GM12878 (cell line): ENCODE measurements around the gene C2. TPM values are rescaled to one million over a fixed set of nuclear protein-coding genes. Genes with fewer than 3 reads are reported as not detected.

Experiments used
- ATAC-seq: fragments of 200-7000 bp; cut with Tn5 transposase; 3 replicates; pipeline ENCODE4 v1.9.1; 2020; ENCODE audit warnings: mild to moderate bottlenecking, moderate library complexity
- BruUV-seq: library from RNA; stranded (reverse); fragments of 400-500 nt; replicated peaks from 2 replicates; lab custom pipeline; 2021; lab: Mats Ljungman, UMichigan
- CTCF ChIA-PET: fragments of 300-600 bp; sonication (Branson Sonifier 250); formaldehyde crosslinking; extraction: SDS; loops from one replicate; lab custom pipeline; 2021; ENCODE audit warnings: inconsistent platforms; lab: Yijun Ruan, JAX
- POLR2A ChIA-PET: fragments of 350-600 bp; formaldehyde crosslinking; extraction: SDS; loops from one replicate; lab custom pipeline; 2021; ENCODE audit warnings: inconsistent platforms; lab: Charles Lee
- RAD21 ChIA-PET: fragments of 300-600 bp; sonication (Branson Sonifier 250); formaldehyde crosslinking; loops from one replicate; lab custom pipeline; 2023; ENCODE audit warnings: antibody characterized with exemption; ENCODE audit not compliant: unreplicated experiment; lab: Charles Lee
- SMC1A ChIA-PET: fragments of 300-600 bp; sonication (Branson Sonifier 250); formaldehyde crosslinking; loops from one replicate; lab custom pipeline; 2023; ENCODE audit not compliant: unreplicated experiment, uncharacterized antibody; lab: Charles Lee
- DNase-seq: peaks from one replicate; pipeline ENCODE4 v3.0.0-alpha.2; 2011; ENCODE audit warnings: low read depth, low spot score
- FAIRE-seq: peaks from 3 replicates; lab custom pipeline; 2011; peaks lifted over from hg19 to GRCh38; lab: Jason Lieb, UNC
- H2AFZ ChIP-seq: 2 replicates; pipeline ENCODE4 v1.6.0; 2011; ENCODE audit warnings: low read depth, low read length, control low read depth; ENCODE audit not compliant: control insufficient read depth
- H3K27ac ChIP-seq: 2 replicates; pipeline ENCODE4 v1.5.1; 2011; ENCODE audit warnings: control low read depth; ENCODE audit not compliant: control insufficient read depth, insufficient read depth
- H3K27me3 ChIP-seq, 2 experiments: replicated peaks in 1 of 2; 2 replicates each; pipeline versions ENCODE4 v1.6.0 to v1.6.1; 2011; ENCODE audit warnings: low read length in 1 of 2; ENCODE audit not compliant: control insufficient read depth in 2 of 2, insufficient read depth in 2 of 2
- H3K36me3 ChIP-seq, 2 experiments: 2 replicates each; pipeline ENCODE4 v1.5.1; 2011; ENCODE audit warnings: low read length in 1 of 2; ENCODE audit not compliant: control insufficient read depth in 2 of 2, insufficient read depth in 2 of 2
- H3K4me1 ChIP-seq: 2 replicates; pipeline ENCODE4 v1.6.1; 2011; ENCODE audit warnings: mild to moderate bottlenecking, low read length, moderate library complexity, mixed read lengths; ENCODE audit not compliant: control insufficient read depth, insufficient read depth
- H3K4me2 ChIP-seq: 2 replicates; pipeline ENCODE4 v1.6.0; 2011; ENCODE audit warnings: control low read depth; ENCODE audit not compliant: control insufficient read depth, insufficient read depth
- H3K4me3 ChIP-seq: fragments of 200-600 bp; sonication (generic); 2 replicates; pipeline ENCODE4 v1.5.1; 2016
- H3K79me2 ChIP-seq: 2 replicates; pipeline ENCODE4 v1.6.0; 2011; ENCODE audit warnings: low read length; ENCODE audit not compliant: control insufficient read depth, insufficient read depth
- H3K9ac ChIP-seq: 2 replicates; pipeline ENCODE4 v1.8.0; 2011; ENCODE audit warnings: low read length, control low read depth, mixed read lengths; ENCODE audit not compliant: control insufficient read depth, insufficient read depth
- H3K9me3 ChIP-seq: replicated peaks from 3 replicates; pipeline ENCODE4 v1.5.1; 2011; ENCODE audit warnings: mild to moderate bottlenecking, low read length; ENCODE audit not compliant: control insufficient read depth, insufficient read depth
- H4K20me1 ChIP-seq: 2 replicates; pipeline ENCODE4 v1.6.0; 2011; ENCODE audit not compliant: control insufficient read depth, insufficient read depth
- CBX3 ChIP-seq: fragments of 200-600 bp; sonication (generic); IDR thresholded peaks from 2 replicates; pipeline ENCODE4 v1.6.1; 2016; ENCODE audit warnings: low read depth, borderline replicate concordance
- DPF2 ChIP-seq: fragments of 450-650 bp; IDR thresholded peaks from 2 replicates; pipeline ENCODE4 v1.6.1; 2017; ENCODE audit warnings: mild to moderate bottlenecking
- EP300 ChIP-seq, 2 experiments: fragments of 150-350 bp in 1 of 2; IDR thresholded peaks; 2 replicates each; pipeline ENCODE4 v1.6.1; 2011 to 2012; ENCODE audit warnings: low read depth in 2 of 2, low read length in 2 of 2, borderline replicate concordance in 1 of 2, improper control_type of control experiment in 1 of 2, inconsistent platforms in 1 of 2; ENCODE audit not compliant: control insufficient read depth in 1 of 2
- RBBP5 ChIP-seq: fragments of 200-600 bp; sonication (generic); conservative IDR thresholded peaks from 2 replicates; pipeline ENCODE4 v1.6.1; 2016
- ZNF622 ChIP-seq: fragments of 450-650 bp; IDR thresholded peaks from 2 replicates; pipeline ENCODE4 v1.6.1; 2017; ENCODE audit warnings: mild to moderate bottlenecking, inconsistent platforms
- WGBS: methylation state at CpG from one replicate; pipeline ENCODE4 v1.1.6; 2016; ENCODE audit warnings: low lambda C conversion rate; ENCODE audit not compliant: insufficient replicate concordance, insufficient coverage; ENCODE audit errors: missing lambda C conversion rate; 5-methylcytosine and 5-hydroxymethylcytosine counted together
- in situ Hi-C: fragments of 300-500 bp; cut with MboI; formaldehyde crosslinking; loops from 9 replicates; pipeline ENCODE4 v1.14.3; 2018; ENCODE audit warnings: mixed read lengths
- intact Hi-C: fragments of 100-400 bp; cut with micrococcal nuclease; formaldehyde crosslinking; loops from one replicate; pipeline ENCODE4 v1.14.2; 2022; ENCODE audit not compliant: unreplicated experiment
- polyA plus RNA-seq, 11 experiments: library from polyadenylated mRNA; depleted of rRNA in 4 of 11; unstranded in 6 of 11; stranded (reverse) in 5 of 11; fragments of >200 nt; fragmentation: Nextera tagmentation in 4 of 11; fragmentation: Illumina TruSeq in 1 of 11; extraction: Ambion mirVana in 4 of 11; extraction: Trizol in 1 of 11; gene quantifications; 1 replicate in 1 of 11; 2 replicates in 10 of 11; pipeline versions ENCODE4 v1.2.1 to v1.2.3, GENCODE V29; 2011 to 2016; ENCODE audit warnings: inconsistent platforms in 2 of 11, missing spikeins in 2 of 11, low read depth in 1 of 11
- total RNA-seq, 4 experiments: library from RNA; depleted of rRNA in 3 of 4; stranded (reverse); fragments of >200 nt in 3 of 4; fragmentation: Illumina TruSeq in 1 of 4; extraction: Trizol in 1 of 4; gene quantifications; 2 replicates each; pipeline versions ENCODE4 v1.2.1 to v1.2.3, GENCODE V29; 2013 to 2021
- TF ChIP-seq, protein P1 (sequence below): fragments of 150-350 bp; IDR thresholded peaks from 2 replicates; pipeline ENCODE4 v1.6.1; 2014; ENCODE audit warnings: mild to moderate bottlenecking, low read depth, low read length
- TF ChIP-seq, protein P2 (sequence below): IDR thresholded peaks from 2 replicates; pipeline ENCODE4 v1.6.1; 2012; ENCODE audit warnings: low read depth, low read length, improper control_type of control experiment

C2 gene
- total and polyA plus RNA-seq, 10 of the 15 experiments (the other 5 are each of a cell fraction or from before 2014, with no cell fraction given): 0.06 to 0.97 (median 0.21) TPM; not detected in 5

DNA sequence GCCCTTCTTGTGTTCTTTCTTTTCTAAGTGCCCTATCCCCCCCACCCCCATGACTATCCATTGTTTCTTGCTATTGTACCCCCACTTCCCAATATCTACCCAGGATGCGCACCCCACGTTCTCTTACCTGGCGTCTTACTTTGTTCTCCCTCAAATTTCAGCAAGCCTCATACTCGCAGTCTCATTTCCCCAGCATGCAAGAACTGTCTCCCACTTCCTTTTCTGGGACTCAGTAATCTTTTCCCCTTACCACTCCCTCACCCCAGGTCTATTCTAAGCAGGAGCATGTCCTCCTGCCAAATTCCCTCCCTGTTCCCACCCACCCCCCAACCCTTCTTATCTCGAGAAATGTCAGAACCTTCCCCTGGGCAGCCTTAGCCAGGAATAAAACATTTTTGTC lies 28.3 kb upstream of the C2 start:
- H3K9me3 ChIP-seq: no peaks in the 10 kb centered on the region
- no peak for ATAC-seq
- H3K9ac ChIP-seq: no peak overlapping the region
- peaks cover 18% of the 10 kb centered on the region for H3K4me1 ChIP-seq
- intact Hi-C loops (no loop called here), in situ Hi-C loops (no loop called here)
- H2AFZ ChIP-seq: no peak overlapping the region
- H3K4me3 ChIP-seq: no peak overlapping the region
- DNase-seq: no peak
- CTCF ChIA-PET: no interaction called here
- TF ChIP-seq, protein P1, sequence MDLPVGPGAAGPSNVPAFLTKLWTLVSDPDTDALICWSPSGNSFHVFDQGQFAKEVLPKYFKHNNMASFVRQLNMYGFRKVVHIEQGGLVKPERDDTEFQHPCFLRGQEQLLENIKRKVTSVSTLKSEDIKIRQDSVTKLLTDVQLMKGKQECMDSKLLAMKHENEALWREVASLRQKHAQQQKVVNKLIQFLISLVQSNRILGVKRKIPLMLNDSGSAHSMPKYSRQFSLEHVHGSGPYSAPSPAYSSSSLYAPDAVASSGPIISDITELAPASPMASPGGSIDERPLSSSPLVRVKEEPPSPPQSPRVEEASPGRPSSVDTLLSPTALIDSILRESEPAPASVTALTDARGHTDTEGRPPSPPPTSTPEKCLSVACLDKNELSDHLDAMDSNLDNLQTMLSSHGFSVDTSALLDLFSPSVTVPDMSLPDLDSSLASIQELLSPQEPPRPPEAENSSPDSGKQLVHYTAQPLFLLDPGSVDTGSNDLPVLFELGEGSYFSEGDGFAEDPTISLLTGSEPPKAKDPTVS: no peak
- TF ChIP-seq RBBP5 (no peak), EP300 (IDR thresholded peaks at IDR 0.05; ENCODE audit: borderline replicate concordance in 1 of 2, control insufficient read depth in 1 of 2, low read depth in 2 of 2, low read length in 2 of 2) (no peak), ZNF622 (no peak), DPF2 (no peak), CBX3 (no peak)
- TF ChIP-seq, protein P2, sequence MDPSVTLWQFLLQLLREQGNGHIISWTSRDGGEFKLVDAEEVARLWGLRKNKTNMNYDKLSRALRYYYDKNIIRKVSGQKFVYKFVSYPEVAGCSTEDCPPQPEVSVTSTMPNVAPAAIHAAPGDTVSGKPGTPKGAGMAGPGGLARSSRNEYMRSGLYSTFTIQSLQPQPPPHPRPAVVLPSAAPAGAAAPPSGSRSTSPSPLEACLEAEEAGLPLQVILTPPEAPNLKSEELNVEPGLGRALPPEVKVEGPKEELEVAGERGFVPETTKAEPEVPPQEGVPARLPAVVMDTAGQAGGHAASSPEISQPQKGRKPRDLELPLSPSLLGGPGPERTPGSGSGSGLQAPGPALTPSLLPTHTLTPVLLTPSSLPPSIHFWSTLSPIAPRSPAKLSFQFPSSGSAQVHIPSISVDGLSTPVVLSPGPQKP: no peak
- RAD21 ChIA-PET: interaction anchor here (1.5 kb wide), 1 partner anchor 36 kb away, joined by 7 read pairs; the partner anchor contains the start of gene NEU1
- H3K4me2 ChIP-seq: no peak overlapping the region
- FAIRE-seq: no peak
- POLR2A ChIA-PET: interaction anchor here (0.7 to 1.9 kb wide), 2 partner anchors 35 to 296 kb away, joined by 4 read pairs; no protein-coding TSS in a partner anchor
- peaks cover 12% of the 10 kb centered on the region for H3K79me2 ChIP-seq
- BruUV-seq: no TSS peak
- H3K27me3 ChIP-seq: no peaks in the 10 kb centered on the region
- no peaks in the 10 kb centered on the region for H4K20me1 ChIP-seq
- SMC1A ChIA-PET: interaction anchor here (1.0 kb wide), 1 partner anchor 130 kb away, joined by 3 read pairs; no protein-coding TSS in a partner anchor
- WGBS: 71% methylated on average over 5 of the region's 5 CpGs
- H3K27ac ChIP-seq: no peak overlapping the region
- H3K36me3 ChIP-seq: peaks cover 0 to 5% of the 10 kb centered on the region in 2 experiments; a peak in 3 of 4 replicates
